Spleen (tissue), 11 donors: ENCODE measurements around the gene PTPRC. TPM values are rescaled to one million over a fixed set of nuclear protein-coding genes. Genes with fewer than 3 reads are reported as not detected.

Experiments
- DNase-seq: peaks from one replicate; pipeline ENCODE4 v3.0.0-alpha.2; 2020
- H3K27ac ChIP-seq, 8 donors: fragments of 200-600 bp; sonication (generic) in 7 of 8; 1 replicate in 4 of 8; 2 replicates in 4 of 8; pipeline versions ENCODE4 v1.5.0 to v1.8.0; 2016 to 2021; ENCODE audit warnings: inconsistent platforms in 4 of 8, mild to moderate bottlenecking in 4 of 8, moderate library complexity in 1 of 8
- H3K27me3 ChIP-seq, 7 donors: fragments of 200-600 bp; sonication (generic) in 6 of 7; replicated peaks in 1 of 7; 1 replicate in 4 of 7; 2 replicates in 3 of 7; pipeline versions ENCODE4 v1.5.0 to v1.8.0; 2016 to 2021; ENCODE audit warnings: inconsistent platforms in 3 of 7, mild to moderate bottlenecking in 1 of 7
- H3K36me3 ChIP-seq, 6 donors: fragments of 200-600 bp; sonication (generic) in 5 of 6; 1 replicate in 4 of 6; 2 replicates in 2 of 6; pipeline versions ENCODE4 v1.5.0 to v1.8.0; 2016 to 2021; ENCODE audit warnings: inconsistent platforms in 2 of 6
- H3K4me1 ChIP-seq, 6 donors: fragments of 200-600 bp; sonication (generic) in 5 of 6; 1 replicate in 3 of 6; 2 replicates in 3 of 6; pipeline versions ENCODE4 v1.5.0 to v1.8.0; 2016 to 2021; ENCODE audit warnings: inconsistent platforms in 3 of 6
- H3K4me3 ChIP-seq, 8 donors: fragments of 200-600 bp; sonication (generic) in 7 of 8; 1 replicate in 4 of 8; 2 replicates in 4 of 8; pipeline versions ENCODE4 v1.5.0 to v1.8.0; 2016 to 2021; ENCODE audit warnings: inconsistent platforms in 4 of 8, mild to moderate bottlenecking in 4 of 8, moderate library complexity in 2 of 8
- H3K9me3 ChIP-seq, 8 donors: fragments of 200-600 bp; sonication (generic) in 7 of 8; 1 replicate in 4 of 8; 2 replicates in 4 of 8; pipeline versions ENCODE4 v1.5.0 to v1.8.0; 2016 to 2021; ENCODE audit warnings: inconsistent platforms in 4 of 8
- CTCF ChIP-seq, 11 experiments: fragments of 200-600 bp in 7 of 11; fragments of 450-650 bp in 4 of 11; sonication (generic) in 4 of 11; IDR thresholded peaks in 8 of 11; conservative IDR thresholded peaks in 3 of 11; 1 replicate in 7 of 11; 2 replicates in 4 of 11; pipeline versions ENCODE4 v1.4.0 to v1.8.0; 2016 to 2021; ENCODE audit warnings: antibody characterized with exemption in 11 of 11, inconsistent platforms in 4 of 11, mild to moderate bottlenecking in 1 of 11
- POLR2A ChIP-seq, 3 donors: fragments of 450-650 bp; IDR thresholded peaks; one replicate each; pipeline ENCODE4 v1.5.1; 2017; ENCODE audit warnings: antibody characterized with exemption in 3 of 3, mild to moderate bottlenecking in 1 of 3
- POLR2AphosphoS5 ChIP-seq, 3 donors: sonication (generic); formaldehyde crosslinking; IDR thresholded peaks; one replicate each; pipeline ENCODE4 v1.5.1; 2017; ENCODE audit warnings: antibody characterized with exemption in 3 of 3
- WGBS, 5 donors: extraction: QIAGEN DNeasy Blood & Tissue Kit in 3 of 5; methylation state at CpG; one replicate each; pipeline versions ENCODE4 v1.1.5 to v1.1.7; 2013 to 2018; 5-methylcytosine and 5-hydroxymethylcytosine counted together
- intact Hi-C: fragments of 100-400 bp; cut with DNase I; formaldehyde crosslinking; loops from one replicate; pipeline ENCODE4 v1.15.0; 2023; ENCODE audit warnings: low total_unique reads
- polyA plus RNA-seq, 3 donors: library from polyadenylated mRNA; stranded (reverse); fragments of 200-250 nt; gene quantifications; one replicate each; pipeline ENCODE4 v1.2.1, GENCODE V29; 2013
- total RNA-seq, 7 donors: library from RNA; depleted of rRNA in 3 of 7; stranded (reverse); fragments of >200 nt in 3 of 7; fragmentation: NEBNext Ultra II Directional in 4 of 7; extraction: Animal tissue kit (Norgen Biotek cat#: 25700) in 4 of 7; gene quantifications; one replicate each; pipeline versions ENCODE4 v1.1.0 to v1.2.1, GENCODE V29; 2016 to 2021
- donor health status: healthy with polysubstance abuse.
- donor health status: DM: no; HTN: no; CAD: no; lungs with moderate emphysema.
- donor health status: DM: no; HTN: no; CAD: no.
- donor health status: Bipolar disorder and iron deficiency.
- donor health status: healthy.
- donor health status: DM: no; HTN: no; CAD: no.
- donor health status: DM: yes; HTN: yes; CAD: no.

Gene PTPRC
- total and polyA plus RNA-seq, 10 donors = 79.2 to 716 (median 476) TPM

GRCh38 chr1:198648592-198648991 lies 9.8 kb downstream of the PTPRC start:
- Histone ChIP-seq H3K27ac (peak overlapping the region in 6 of 8 donors; percentile 28 to 91 (median 88)), H3K4me1 (peaks cover 11 to 100% (median 96%) of the 10 kb centered on the region in 6 donors), H3K36me3 (peaks cover 0 to 57% (median 4%) of the 10 kb centered on the region in 6 donors), H3K9me3 (no peaks in the 10 kb centered on the region), H3K27me3 (no peaks in the 10 kb centered on the region), H3K4me3 (peak overlapping the region in 1 of 8 donors; percentile 15)
- intact Hi-C loops = no loop called here
- DNase-seq = no peak
- TF ChIP-seq CTCF (IDR thresholded peaks at IDR 0.05 in 8 of 11, conservative IDR thresholded peaks at IDR 0.05 in 3 of 11) (no peak), POLR2AphosphoS5 (IDR thresholded peaks at IDR 0.05) (no peak)

GRCh38 chr1:198649232-198649967 lies 10.6 kb downstream of the PTPRC start:
- intact Hi-C loops = no loop called here
- peaks cover 6 to 100% (median 96%) of the 10 kb centered on the region in 6 donors for H3K4me1 ChIP-seq
- DNase-seq = no peak
- TF ChIP-seq POLR2AphosphoS5 (IDR thresholded peaks at IDR 0.05) = no peak
- no peak for TF ChIP-seq CTCF (IDR thresholded peaks at IDR 0.05 in 8 of 11, conservative IDR thresholded peaks at IDR 0.05 in 3 of 11)
- no peaks in the 10 kb centered on the region for H3K27me3 ChIP-seq
- peak overlapping the region in 7 of 8 donors; percentile 5 to 91 (median 87) for H3K27ac ChIP-seq
- 65 to 72% (median 71%) methylated on average over 5 of the region's 5 CpGs for WGBS, 5 donors
- H3K36me3 ChIP-seq = peaks cover 0 to 52% (median 4%) of the 10 kb centered on the region in 6 donors
- no peaks in the 10 kb centered on the region for H3K9me3 ChIP-seq
- peak overlapping the region in 1 of 8 donors; percentile 45 for H3K4me3 ChIP-seq

- WGBS, 5 donors = 59 to 75% (median 72%) methylated on average over 2 of the region's 2 CpGs
- no peaks in the 10 kb centered on the region for H3K9me3 ChIP-seq
- peak overlapping the region in 7 of 8 donors; percentile 5 to 91 (median 87) for H3K27ac ChIP-seq
- H3K4me1 ChIP-seq = peaks cover 7 to 100% (median 96%) of the 10 kb centered on the region in 6 donors
- TF ChIP-seq CTCF (IDR thresholded peaks at IDR 0.05 in 8 of 11, conservative IDR thresholded peaks at IDR 0.05 in 3 of 11) = no peak
- TF ChIP-seq POLR2AphosphoS5 (IDR thresholded peaks at IDR 0.05) = peak in 1 of 3 donors; percentile 79
- no peak for TF ChIP-seq POLR2A (IDR thresholded peaks at IDR 0.05)
- peaks cover 0 to 46% (median 2%) of the 10 kb centered on the region in 6 donors for H3K36me3 ChIP-seq
- peak overlapping the region in 2 of 8 donors; percentile 2 to 45 for H3K4me3 ChIP-seq
- DNase-seq = no peak
- H3K27me3 ChIP-seq = no peaks in the 10 kb centered on the region
- intact Hi-C loops = no loop called here
Measured at GRCh38 chr1:198649968-198650338, 11.1 kb downstream of the PTPRC start.

GRCh38 chr1:198650506-198650905 lies 11.7 kb downstream of the PTPRC start:
- TF ChIP-seq CTCF (IDR thresholded peaks at IDR 0.05 in 8 of 11, conservative IDR thresholded peaks at IDR 0.05 in 3 of 11) = peak in 1 of 11 experiments; percentile 12
- TF ChIP-seq POLR2AphosphoS5 (IDR thresholded peaks at IDR 0.05) = no peak
- no peak for TF ChIP-seq POLR2A (IDR thresholded peaks at IDR 0.05)
- Histone ChIP-seq H3K9me3 (no peaks in the 10 kb centered on the region), H3K27ac (peak overlapping the region in 7 of 8 donors; percentile 5 to 91 (median 87)), H3K4me1 (peaks cover 7 to 100% (median 95%) of the 10 kb centered on the region in 6 donors), H3K4me3 (peak overlapping the region in 2 of 8 donors; percentile 2 to 45), H3K27me3 (no peaks in the 10 kb centered on the region), H3K36me3 (peaks cover 0 to 45% (median 2%) of the 10 kb centered on the region in 6 donors)
- WGBS, 5 donors = 0 to 46% (median 24%) methylated on average over 1 of the region's 1 CpG
- intact Hi-C loops = no loop called here
- no peak for DNase-seq
